ENCODE results near the gene ATF7. TPM values are rescaled to one million over a fixed set of nuclear protein-coding genes. Genes with fewer than 3 reads are reported as not detected.

Gene ATF7
- total and polyA plus RNA-seq, 2 of the 13 experiments (the other 11 are each of a cell fraction or from before 2014, with no cell fraction given), result 9.6 to 16.2 TPM

GRCh38 chr12:53659011-53659551 is 32.9 kb upstream of the ATF7 start (continued):
- TF ChIP-seq ZBTB4 (CRISPR knock-in tag; IDR thresholded peaks at IDR 0.05; ENCODE audit: borderline replicate concordance) (no peak), PLSCR1 (CRISPR knock-in tag; IDR thresholded peaks at IDR 0.05; ENCODE audit: borderline replicate concordance) (no peak), HNRNPLL (IDR thresholded peaks at IDR 0.05; ENCODE audit: low read depth, low read length, poor library complexity, severe bottlenecking) (no peak), KDM2A (CRISPR knock-in tag; IDR thresholded peaks at IDR 0.05; ENCODE audit: borderline replicate concordance, low read depth) (0 out of 2 replicates have a peak, but pooled peaks have one; percentile 37), ETV5 (CRISPR knock-in tag; IDR thresholded peaks at IDR 0.05; ENCODE audit: borderline replicate concordance) (peak; percentile 40; the same call in 1 of the 2 replicates), MLX (CRISPR knock-in tag; IDR thresholded peaks at IDR 0.05) (no peak), SMARCC2 (IDR thresholded peaks at IDR 0.05) (no peak), ZNF770 (CRISPR knock-in tag; IDR thresholded peaks at IDR 0.05) (peak; percentile 30; the same call in 1 of the 2 replicates), GATAD2A (CRISPR knock-in tag; IDR thresholded peaks at IDR 0.05) (peak; percentile 89), ZNF414 (CRISPR knock-in tag; IDR thresholded peaks at IDR 0.05) (no peak), IKZF4 (CRISPR knock-in tag; IDR thresholded peaks at IDR 0.05; ENCODE audit: borderline replicate concordance, low read depth, not compliant biosample characterization) (no peak), USF2 (IDR thresholded peaks at IDR 0.05; ENCODE audit: low read depth, low read length) (no peak), USF2 (CRISPR knock-in tag; IDR thresholded peaks at IDR 0.05; ENCODE audit: borderline replicate concordance) (no peak), ZNF138 (CRISPR knock-in tag; IDR thresholded peaks at IDR 0.05; ENCODE audit: low read depth) (no peak), ETV6 (CRISPR knock-in tag; conservative IDR thresholded peaks at IDR 0.05) (0 out of 2 replicates have a peak, but pooled peaks have one; percentile 21), KDM5B (CRISPR knock-in tag; IDR thresholded peaks at IDR 0.05; ENCODE audit: borderline replicate concordance) (no peak), ZNF547 (CRISPR knock-in tag; IDR thresholded peaks at IDR 0.05) (no peak), SMC3 (IDR thresholded peaks at IDR 0.05; ENCODE audit: low read length) (0 out of 2 replicates have a peak, but pooled peaks have one; percentile 21), ZZZ3 (CRISPR knock-in tag; IDR thresholded peaks at IDR 0.05; ENCODE audit: borderline replicate concordance) (no peak)

Measured in HepG2 (cell line).